ENCODE results near the gene AZU1. TPM values are rescaled to one million over a fixed set of nuclear protein-coding genes. Genes with fewer than 3 reads are reported as not detected.
"Not testable (repeated sequence)": the region's sequence is repeated elsewhere in the genome, so short reads cannot be mapped to it uniquely, and the experiment has no call there.

The AZU1 gene
- total and polyA plus RNA-seq, 8 donors = 1.3 to 4.7 (median 2.3) TPM

DNA sequence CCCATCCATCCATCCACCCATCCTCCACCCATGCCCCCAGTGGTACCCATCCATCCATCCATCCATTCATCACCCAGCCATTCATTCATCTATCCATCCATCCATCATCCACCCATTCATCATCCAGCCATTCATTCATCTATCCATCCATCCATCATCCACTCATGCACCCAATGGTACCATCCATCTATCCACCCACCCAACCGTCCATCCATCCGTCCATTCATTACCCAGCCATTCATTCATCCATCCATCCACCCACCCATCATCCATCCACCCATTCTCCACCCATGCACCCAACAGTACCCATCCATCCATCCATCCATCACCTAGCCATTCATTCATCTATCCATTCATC is 11.2 kb upstream of the AZU1 start:
- intact Hi-C loops (cut with DNase I) = no loop called here
- H3K27ac ChIP-seq = no peak overlapping the region
- no peak overlapping the region for H3K4me3 ChIP-seq
- peaks cover 0 to 9% of the 10 kb centered on the region in 2 donors for H3K27me3 ChIP-seq
- no peak for DNase-seq
- no peaks in the 10 kb centered on the region for H3K9me3 ChIP-seq
- H3K4me1 ChIP-seq = peaks cover under 1 to 4% of the 10 kb centered on the region in 2 donors
- H3K36me3 ChIP-seq = peaks cover 0 to 33% of the 10 kb centered on the region in 2 donors
- ATAC-seq = no peak
- TF ChIP-seq, protein P1, sequence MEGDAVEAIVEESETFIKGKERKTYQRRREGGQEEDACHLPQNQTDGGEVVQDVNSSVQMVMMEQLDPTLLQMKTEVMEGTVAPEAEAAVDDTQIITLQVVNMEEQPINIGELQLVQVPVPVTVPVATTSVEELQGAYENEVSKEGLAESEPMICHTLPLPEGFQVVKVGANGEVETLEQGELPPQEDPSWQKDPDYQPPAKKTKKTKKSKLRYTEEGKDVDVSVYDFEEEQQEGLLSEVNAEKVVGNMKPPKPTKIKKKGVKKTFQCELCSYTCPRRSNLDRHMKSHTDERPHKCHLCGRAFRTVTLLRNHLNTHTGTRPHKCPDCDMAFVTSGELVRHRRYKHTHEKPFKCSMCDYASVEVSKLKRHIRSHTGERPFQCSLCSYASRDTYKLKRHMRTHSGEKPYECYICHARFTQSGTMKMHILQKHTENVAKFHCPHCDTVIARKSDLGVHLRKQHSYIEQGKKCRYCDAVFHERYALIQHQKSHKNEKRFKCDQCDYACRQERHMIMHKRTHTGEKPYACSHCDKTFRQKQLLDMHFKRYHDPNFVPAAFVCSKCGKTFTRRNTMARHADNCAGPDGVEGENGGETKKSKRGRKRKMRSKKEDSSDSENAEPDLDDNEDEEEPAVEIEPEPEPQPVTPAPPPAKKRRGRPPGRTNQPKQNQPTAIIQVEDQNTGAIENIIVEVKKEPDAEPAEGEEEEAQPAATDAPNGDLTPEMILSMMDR (IDR thresholded peaks at IDR 0.05) = no peak

DNA sequence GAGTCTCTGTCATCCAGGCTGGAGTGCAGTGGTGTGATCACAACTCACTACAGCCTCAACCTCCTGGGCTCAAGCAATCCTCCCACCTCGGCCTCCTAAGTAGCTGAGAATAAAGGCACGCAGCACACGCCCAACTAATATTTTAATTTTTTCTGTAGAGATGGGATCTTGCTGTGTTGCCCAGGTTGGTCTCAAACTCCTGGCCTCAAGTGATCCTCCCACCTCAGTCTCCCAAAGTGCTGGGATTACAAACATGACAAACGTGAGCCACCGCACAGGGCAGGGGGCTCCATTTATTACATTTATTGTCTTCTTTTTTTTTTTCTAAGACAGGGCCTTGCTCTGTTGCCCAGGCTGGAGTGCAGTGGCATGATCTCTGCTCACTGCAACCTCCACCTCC is 7.4 kb upstream of the AZU1 start:
- H3K4me1 ChIP-seq = peaks cover 3 to 41% of the 10 kb centered on the region in 2 donors
- H3K27ac ChIP-seq; DNase-seq; H3K4me3 ChIP-seq; intact Hi-C loops (cut with DNase I); H3K9me3 ChIP-seq; ATAC-seq; H3K36me3 ChIP-seq: not testable (repeated sequence)
- peaks cover 18 to 36% of the 10 kb centered on the region in 2 donors for H3K27me3 ChIP-seq

DNA sequence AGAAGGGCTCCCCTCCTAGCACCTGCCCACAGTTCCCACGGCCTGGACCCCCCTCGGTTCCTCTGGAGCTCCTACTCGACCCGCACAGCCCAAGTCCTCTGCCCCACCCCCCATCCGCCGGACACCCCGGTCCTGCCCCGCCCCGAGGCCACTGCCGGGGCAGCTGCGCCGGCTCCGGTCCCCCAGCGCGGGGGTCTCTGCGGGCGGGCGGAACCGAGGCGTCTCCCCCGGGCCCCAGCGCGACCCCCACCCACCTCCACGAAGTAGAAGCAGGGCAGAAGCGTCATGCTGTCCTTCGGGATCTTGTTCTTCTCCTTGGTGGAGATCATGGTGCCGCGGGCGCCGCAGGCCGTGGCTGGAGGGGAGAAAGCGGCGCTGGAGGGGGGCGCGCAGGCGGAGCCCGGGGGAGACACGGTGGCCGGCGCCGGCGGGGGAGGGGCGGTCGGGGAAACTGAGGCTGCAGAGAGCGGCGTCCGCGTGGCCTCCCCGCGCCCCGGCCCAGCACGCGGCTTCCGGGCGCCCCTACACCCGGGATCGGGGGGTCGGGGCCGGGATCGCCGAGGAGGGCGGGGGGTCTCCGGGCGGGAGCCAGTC is 6.3 kb upstream of the AZU1 start:
- Histone ChIP-seq H3K4me3 (peak overlapping the region; percentile 13 to 35), H3K27me3 (peaks cover 18 to 36% of the 10 kb centered on the region in 2 donors), H3K36me3 (no peaks in the 10 kb centered on the region), H3K4me1 (peaks cover 3 to 52% of the 10 kb centered on the region in 2 donors), H3K27ac (no peak overlapping the region), H3K9me3 (no peaks in the 10 kb centered on the region)
- intact Hi-C loops (cut with DNase I) = no loop called here
- peak; percentile 9 for ATAC-seq
- no peak for DNase-seq
- TF ChIP-seq, protein P1 (IDR thresholded peaks at IDR 0.05) = no peak

DNA sequence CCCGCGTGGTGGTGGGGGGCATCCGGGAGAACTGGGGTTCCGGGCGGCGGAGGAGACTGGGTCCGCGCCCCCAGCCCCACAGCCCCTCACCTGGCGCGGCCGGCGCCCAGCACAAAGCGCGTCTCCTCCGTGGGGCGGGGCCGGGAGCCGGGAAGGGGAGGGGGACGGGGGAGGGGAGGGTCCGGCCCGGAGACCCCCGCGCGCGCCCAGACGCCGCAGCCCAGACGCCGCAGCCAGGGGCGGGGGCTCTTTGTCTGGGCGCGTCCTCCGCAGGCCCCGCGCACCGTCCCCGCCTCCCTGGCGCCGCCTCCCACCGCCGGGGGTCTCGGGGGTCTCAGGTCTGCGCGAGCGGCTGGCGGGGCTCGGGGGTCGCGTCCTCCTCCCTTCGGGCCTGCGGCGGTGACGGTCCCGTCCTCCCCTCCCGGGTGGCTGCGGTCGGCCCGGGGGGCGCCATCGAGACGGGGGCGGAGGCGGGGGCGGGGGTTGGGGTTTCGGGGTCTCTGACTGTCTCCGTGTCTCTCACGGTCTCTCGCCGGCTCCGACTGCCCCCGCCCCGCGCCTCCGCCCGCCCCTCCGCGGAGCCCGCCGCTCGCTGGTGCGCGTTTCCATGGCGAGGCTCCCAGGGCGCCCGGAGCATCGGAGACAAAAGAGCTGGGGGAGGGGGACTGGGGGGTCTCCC is 5.7 kb upstream of the AZU1 start, which contains the start of gene PLPPR3:
TSS of gene PLPPR3 (minus strand) at position 131 of the 679 bp plus-strand sequence. CDS start 396 bp downstream, outside the sequence.
- Histone ChIP-seq H3K4me3 (peak within 1 kb of the TSS; percentile 13 to 35), H3K4me1 (peaks cover 3 to 58% of the 10 kb centered on the region in 2 donors), H3K9me3 (no peaks in the 10 kb centered on the region), H3K36me3 (no peaks in the 10 kb centered on the region), H3K27me3 (peaks cover 18 to 36% of the 10 kb centered on the region in 2 donors), H3K27ac (no peak within 1 kb of the TSS)
- peak in 1 of 4 donors; percentile 74 for DNase-seq
- no peak for ATAC-seq
- TF ChIP-seq, protein P1 (IDR thresholded peaks at IDR 0.05) = no peak
- intact Hi-C loops (cut with DNase I) = no loop called here

DNA sequence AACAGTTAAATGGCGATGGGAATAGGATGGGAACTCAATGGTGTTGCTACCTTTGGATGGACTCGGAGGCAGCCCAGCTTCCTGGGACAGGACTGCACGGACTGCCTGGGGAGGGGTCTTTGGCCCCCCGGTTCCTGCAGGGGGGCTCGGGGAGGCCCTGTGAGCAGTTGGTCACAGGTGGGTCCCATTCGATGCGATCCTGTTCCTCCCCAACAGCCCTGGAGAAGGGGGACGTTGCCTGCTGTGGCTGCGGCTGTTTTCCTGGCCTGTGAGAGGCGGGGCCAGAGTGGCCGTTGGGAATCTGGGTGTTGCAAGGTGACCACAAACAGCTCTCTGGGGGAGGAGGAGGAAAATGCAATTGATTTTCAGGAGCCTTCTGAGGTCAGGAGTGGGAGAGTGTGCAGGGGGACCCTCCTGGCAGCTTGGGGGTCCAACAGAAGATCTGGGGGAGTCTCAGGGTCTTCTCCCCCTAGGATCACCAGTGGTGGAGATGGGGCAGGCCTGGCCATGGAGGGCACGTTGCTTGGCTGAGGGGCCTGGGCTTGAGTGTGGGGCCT is 4.0 kb upstream of the AZU1 start:
- Histone ChIP-seq H3K36me3 (no peaks in the 10 kb centered on the region), H3K9me3 (no peaks in the 10 kb centered on the region), H3K4me1 (peaks cover 3 to 69% of the 10 kb centered on the region in 2 donors), H3K27me3 (peaks cover 18 to 45% of the 10 kb centered on the region in 2 donors), H3K27ac (no peak overlapping the region), H3K4me3 (no peak overlapping the region)
- ATAC-seq (peak; percentile 39), DNase-seq (no peak)
- TF ChIP-seq, protein P1 (IDR thresholded peaks at IDR 0.05) = no peak
- intact Hi-C loops (cut with DNase I) = no loop called here
